ENCODE data around the gene ADH4. TPM values are rescaled to one million over a fixed set of nuclear protein-coding genes. Genes with fewer than 3 reads are reported as not detected.

ADH4 gene
- total and polyA plus RNA-seq, 10 of the 15 experiments (the other 5 are each of a cell fraction or from before 2014, with no cell fraction given): not detected

DNA sequence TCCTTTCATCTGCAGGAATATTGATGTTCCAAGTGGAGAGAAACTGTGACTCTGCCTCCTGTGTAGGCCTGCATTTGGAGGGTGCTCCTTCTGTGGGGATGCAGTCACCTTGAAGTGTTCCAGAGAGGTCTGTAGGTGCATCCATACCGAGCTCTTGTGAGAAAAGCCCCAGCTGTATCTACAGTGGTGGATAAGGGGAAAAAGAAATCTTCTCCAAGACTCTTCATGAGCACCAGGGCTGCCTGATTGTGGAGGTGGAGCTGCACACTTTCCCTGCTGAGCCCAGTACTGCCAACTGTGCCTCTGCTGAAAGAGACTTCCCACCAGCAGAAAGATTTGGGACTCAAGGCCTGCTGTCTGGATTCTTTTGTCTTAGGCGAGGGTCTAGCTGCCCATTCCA lies 35.1 kb upstream of the ADH4 start:
- Histone ChIP-seq H3K4me1 (ENCODE audit: control insufficient read depth, insufficient read depth, low read length) (no peaks in the 10 kb centered on the region), H3K4me2 (ENCODE audit: control insufficient read depth, insufficient read depth) (no peak overlapping the region), H3K27ac (ENCODE audit: control insufficient read depth, insufficient read depth) (no peak overlapping the region), H3K9me3 (replicated peaks; ENCODE audit: control insufficient read depth, insufficient read depth, low read length) (no peaks in the 10 kb centered on the region), H4K20me1 (ENCODE audit: control insufficient read depth, insufficient read depth) (no peaks in the 10 kb centered on the region), H2AFZ (ENCODE audit: control insufficient read depth, low read depth, low read length) (no peak overlapping the region), H3K4me3 (no peak overlapping the region), H3K27me3 (replicated peaks in 1 of 2; ENCODE audit: control insufficient read depth in 2 of 2, insufficient read depth in 2 of 2, low read length in 1 of 2) (no peaks in the 10 kb centered on the region), H3K9ac (ENCODE audit: control insufficient read depth, insufficient read depth, low read length) (no peak overlapping the region), H3K79me2 (ENCODE audit: control insufficient read depth, insufficient read depth, low read length) (no peaks in the 10 kb centered on the region), H3K36me3 (ENCODE audit: control insufficient read depth in 2 of 2, insufficient read depth in 2 of 2, low read length in 1 of 2) (no peaks in the 10 kb centered on the region)
- BruUV-seq (replicated peaks): no TSS peak
- ChIA-PET CTCF (no interaction called here), RAD21 (ENCODE audit: unreplicated experiment) (no interaction called here), SMC1A (ENCODE audit: uncharacterized antibody, unreplicated experiment) (interaction anchor here (0.6 to 1.5 kb wide), 2 partner anchors 12 to 173 kb away, joined by 3 read pairs; partner anchors contain the start of gene ADH1C), POLR2A (no interaction called here)
- intact Hi-C loops (cut with micrococcal nuclease; ENCODE audit: unreplicated experiment): no loop called here
- ATAC-seq (no peak), FAIRE-seq (no peak), DNase-seq (ENCODE audit: low read depth, low spot score) (no peak)
- 6% methylated on average over 1 of the region's 2 CpGs for WGBS (ENCODE audit: insufficient coverage, insufficient replicate concordance, low lambda C conversion rate, missing lambda C conversion rate)
- in situ Hi-C loops (cut with MboI): no loop called here
- TF ChIP-seq, protein P1, sequence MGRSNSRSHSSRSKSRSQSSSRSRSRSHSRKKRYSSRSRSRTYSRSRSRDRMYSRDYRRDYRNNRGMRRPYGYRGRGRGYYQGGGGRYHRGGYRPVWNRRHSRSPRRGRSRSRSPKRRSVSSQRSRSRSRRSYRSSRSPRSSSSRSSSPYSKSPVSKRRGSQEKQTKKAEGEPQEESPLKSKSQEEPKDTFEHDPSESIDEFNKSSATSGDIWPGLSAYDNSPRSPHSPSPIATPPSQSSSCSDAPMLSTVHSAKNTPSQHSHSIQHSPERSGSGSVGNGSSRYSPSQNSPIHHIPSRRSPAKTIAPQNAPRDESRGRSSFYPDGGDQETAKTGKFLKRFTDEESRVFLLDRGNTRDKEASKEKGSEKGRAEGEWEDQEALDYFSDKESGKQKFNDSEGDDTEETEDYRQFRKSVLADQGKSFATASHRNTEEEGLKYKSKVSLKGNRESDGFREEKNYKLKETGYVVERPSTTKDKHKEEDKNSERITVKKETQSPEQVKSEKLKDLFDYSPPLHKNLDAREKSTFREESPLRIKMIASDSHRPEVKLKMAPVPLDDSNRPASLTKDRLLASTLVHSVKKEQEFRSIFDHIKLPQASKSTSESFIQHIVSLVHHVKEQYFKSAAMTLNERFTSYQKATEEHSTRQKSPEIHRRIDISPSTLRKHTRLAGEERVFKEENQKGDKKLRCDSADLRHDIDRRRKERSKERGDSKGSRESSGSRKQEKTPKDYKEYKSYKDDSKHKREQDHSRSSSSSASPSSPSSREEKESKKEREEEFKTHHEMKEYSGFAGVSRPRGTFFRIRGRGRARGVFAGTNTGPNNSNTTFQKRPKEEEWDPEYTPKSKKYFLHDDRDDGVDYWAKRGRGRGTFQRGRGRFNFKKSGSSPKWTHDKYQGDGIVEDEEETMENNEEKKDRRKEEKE (IDR thresholded peaks at IDR 0.05): no peak
- TF ChIP-seq SMC3 (IDR thresholded peaks at IDR 0.05; ENCODE audit: borderline replicate concordance, low read length) (no peak), POLR2A (IDR thresholded peaks at IDR 0.05; ENCODE audit: low read depth, low read length) (no peak), MLLT1 (IDR thresholded peaks at IDR 0.05) (no peak), STAT3 (IDR thresholded peaks at IDR 0.05; ENCODE audit: low read depth, low read length) (no peak), MXI1 (IDR thresholded peaks at IDR 0.05; ENCODE audit: low read depth, low read length) (no peak), SREBF2 (IDR thresholded peaks at IDR 0.05; ENCODE audit: low read length) (no peak), RFX5 (IDR thresholded peaks at IDR 0.05; ENCODE audit: low read depth, low read length) (no peak)
- TF ChIP-seq, protein P2, sequence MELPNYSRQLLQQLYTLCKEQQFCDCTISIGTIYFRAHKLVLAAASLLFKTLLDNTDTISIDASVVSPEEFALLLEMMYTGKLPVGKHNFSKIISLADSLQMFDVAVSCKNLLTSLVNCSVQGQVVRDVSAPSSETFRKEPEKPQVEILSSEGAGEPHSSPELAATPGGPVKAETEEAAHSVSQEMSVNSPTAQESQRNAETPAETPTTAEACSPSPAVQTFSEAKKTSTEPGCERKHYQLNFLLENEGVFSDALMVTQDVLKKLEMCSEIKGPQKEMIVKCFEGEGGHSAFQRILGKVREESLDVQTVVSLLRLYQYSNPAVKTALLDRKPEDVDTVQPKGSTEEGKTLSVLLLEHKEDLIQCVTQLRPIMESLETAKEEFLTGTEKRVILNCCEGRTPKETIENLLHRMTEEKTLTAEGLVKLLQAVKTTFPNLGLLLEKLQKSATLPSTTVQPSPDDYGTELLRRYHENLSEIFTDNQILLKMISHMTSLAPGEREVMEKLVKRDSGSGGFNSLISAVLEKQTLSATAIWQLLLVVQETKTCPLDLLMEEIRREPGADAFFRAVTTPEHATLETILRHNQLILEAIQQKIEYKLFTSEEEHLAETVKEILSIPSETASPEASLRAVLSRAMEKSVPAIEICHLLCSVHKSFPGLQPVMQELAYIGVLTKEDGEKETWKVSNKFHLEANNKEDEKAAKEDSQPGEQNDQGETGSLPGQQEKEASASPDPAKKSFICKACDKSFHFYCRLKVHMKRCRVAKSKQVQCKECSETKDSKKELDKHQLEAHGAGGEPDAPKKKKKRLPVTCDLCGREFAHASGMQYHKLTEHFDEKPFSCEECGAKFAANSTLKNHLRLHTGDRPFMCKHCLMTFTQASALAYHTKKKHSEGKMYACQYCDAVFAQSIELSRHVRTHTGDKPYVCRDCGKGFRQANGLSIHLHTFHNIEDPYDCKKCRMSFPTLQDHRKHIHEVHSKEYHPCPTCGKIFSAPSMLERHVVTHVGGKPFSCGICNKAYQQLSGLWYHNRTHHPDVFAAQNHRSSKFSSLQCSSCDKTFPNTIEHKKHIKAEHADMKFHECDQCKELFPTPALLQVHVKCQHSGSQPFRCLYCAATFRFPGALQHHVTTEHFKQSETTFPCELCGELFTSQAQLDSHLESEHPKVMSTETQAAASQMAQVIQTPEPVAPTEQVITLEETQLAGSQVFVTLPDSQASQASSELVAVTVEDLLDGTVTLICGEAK (IDR thresholded peaks at IDR 0.05; ENCODE audit: borderline replicate concordance): no peak
